Stimulated activated CD4-positive, alpha-beta T cell treated with anti-CD3 and anti-CD28 coated beads, Interleukin-1b, Interleukin-23, amount 100 ng/mL, for 48 hours (primary cell): Measurements from ENCODE around the gene RNU6-9.
"Not testable (repeated sequence)": the region's sequence is repeated elsewhere in the genome, so short reads cannot be mapped to it uniquely, and the experiment has no call there.

Experiments used
- DNase-seq: peaks from one replicate; pipeline ENCODE4 v3.0.0-alpha.2; 2020

The RNU6-9 gene

DNA sequence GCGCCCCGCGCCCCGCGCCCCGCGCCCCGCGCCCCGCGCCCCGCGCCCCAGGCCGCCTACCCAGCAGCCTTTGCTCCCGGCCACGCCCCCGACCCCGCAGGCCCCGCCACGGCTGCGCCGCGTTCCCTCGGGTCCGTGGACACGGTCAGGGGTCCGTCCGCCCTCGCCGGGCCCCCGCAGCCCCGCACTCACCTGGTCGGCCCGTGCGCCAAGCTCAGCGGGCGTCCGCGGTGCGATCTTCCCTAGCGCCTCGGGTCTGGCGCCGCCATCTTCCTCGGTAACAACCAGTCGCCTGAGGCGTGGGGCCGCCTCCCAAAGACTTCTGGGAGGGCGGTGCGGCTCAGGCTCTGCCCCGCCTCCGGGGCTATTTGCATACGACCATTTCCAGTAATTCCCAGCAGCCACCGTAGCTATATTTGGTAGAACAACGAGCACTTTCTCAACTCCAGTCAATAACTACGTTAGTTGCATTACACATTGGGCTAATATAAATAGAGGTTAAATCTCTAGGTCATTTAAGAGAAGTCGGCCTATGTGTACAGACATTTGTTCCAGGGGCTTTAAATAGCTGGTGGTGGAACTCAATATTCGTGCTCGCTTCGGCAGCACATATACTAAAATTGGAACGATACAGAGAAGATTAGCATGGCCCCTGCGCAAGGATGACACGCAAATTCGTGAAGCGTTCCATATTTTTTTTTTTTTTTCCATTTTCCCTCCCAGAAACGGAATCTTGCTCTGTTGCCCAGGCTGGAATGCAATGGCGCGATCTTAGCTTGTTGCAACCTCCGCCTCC is at the start of gene RNU6-9, which contains the start of gene MED16:
RNU6-9 (plus strand) TSS at position 591 of the 796 bp plus-strand sequence.
MED16 (minus strand) TSS at position 294 of the 796 bp plus-strand sequence. CDS start 2,056 bp downstream, outside the sequence.
- peak; percentile 91 for DNase-seq

DNA sequence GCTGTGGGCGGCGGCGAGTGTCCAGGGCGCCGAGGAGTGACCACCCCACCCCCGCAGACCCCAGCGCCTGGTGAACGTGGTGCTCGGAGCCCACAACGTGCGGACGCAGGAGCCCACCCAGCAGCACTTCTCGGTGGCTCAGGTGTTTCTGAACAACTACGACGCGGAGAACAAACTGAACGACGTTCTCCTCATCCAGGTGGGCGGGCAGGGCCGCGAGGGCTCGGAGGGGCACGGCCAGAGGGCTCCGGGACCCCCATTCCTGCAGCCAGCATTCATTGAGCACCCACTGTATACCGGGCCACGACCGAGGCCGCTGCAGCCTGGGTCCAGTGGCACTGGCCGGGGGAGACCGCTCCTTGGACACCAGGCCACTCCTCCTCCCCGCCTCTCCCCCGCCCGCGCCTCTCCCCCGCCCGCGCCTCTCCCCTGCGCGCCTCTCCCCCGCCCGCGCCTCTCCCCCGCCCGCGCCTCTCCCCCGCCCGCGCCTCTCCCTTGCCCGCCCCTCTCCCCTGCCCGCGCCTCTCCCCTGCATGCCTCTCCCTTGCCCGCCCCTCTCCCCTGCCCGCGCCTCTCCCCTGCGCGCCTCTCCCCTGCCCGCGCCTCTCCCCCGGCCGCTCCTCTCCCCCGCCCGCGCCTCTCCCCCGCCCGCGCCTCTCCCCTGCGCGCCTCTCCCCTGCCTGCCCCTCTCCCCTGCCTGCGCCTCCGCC is 49.3 kb upstream of the RNU6-9 start:
- DNase-seq: no peak

DNA sequence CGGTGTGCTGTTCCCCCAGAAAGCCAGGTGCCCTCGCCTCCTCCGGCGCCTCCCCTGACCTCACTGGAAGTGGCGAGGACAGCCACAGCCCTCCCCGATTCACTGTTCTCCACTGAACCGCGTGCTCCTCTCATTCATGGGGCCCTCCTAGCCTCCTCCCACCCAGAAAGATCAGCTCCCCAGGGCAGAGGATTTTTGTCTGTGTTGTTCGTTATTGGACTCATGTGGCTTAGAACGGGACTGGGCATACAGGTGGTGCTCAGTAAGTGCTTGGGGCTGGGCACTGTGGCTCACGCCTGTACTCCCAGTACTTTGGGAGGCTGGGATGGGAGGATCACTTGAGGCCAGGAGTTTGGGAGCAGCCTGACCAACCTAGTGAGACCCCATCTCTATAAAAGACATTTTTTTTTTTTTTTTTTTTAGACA is 48.7 kb upstream of the RNU6-9 start:
- DNase-seq: no peak

DNA sequence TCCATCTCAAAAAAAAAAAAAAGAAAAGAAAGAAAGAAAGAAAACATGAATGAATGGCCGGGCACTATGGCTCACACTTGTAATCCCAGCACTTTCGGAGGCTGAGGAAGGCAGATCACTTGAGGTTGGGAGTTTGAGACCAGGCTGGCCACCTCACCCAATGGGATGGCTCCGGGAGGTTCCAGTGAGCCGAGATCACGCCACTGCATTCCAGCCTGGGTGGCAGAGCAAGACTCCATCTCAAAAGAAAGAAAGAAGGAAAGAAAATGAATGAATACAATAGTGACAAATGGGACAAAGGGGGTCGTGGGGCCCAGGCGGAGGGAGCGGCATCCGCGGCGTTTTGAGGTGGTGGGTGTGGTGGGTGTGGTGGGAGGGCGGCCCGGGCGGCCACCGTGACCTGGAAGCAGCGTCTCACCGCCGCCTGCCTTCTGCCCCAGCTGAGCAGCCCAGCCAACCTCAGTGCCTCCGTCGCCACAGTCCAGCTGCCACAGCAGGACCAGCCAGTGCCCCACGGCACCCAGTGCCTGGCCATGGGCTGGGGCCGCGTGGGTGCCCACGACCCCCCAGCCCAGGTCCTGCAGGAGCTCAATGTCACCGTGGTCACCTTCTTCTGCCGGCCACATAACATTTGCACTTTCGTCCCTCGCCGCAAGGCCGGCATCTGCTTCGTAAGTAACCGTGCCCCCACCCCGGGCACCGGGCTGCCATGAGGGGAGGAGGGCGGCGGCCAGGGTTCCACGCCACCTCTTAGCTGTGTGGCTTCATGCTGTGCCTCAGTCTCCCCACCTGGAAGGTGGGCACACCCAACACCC is 47.4 kb upstream of the RNU6-9 start:
- DNase-seq: no peak

DNA sequence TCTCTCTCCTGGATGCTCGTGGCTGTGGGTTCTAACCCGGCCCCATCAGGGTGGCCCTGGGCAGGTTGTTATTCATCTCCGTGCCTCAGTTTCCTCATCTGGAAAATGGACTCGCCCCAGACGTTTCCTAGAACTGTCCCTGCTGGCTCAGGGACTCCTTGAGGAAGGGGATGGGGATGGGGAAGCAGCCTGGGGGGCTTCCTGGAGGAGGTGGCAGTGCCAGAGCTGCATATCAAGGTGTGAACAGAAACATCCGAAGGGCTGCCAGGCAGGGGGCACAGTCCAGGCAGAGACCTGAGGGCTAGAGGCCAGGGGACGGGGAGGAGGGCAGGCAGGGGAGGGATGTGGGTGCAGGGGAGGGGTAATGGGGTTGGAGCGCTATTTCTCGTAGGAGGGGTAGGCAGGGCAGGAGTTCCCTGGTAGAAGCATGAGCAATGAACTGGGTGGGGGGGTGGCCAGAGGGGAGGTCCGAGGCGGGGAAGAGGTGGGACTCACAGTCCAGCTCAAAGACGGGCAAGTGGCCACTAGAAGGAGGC is 44.8 kb upstream of the RNU6-9 start:
- no peak for DNase-seq

DNA sequence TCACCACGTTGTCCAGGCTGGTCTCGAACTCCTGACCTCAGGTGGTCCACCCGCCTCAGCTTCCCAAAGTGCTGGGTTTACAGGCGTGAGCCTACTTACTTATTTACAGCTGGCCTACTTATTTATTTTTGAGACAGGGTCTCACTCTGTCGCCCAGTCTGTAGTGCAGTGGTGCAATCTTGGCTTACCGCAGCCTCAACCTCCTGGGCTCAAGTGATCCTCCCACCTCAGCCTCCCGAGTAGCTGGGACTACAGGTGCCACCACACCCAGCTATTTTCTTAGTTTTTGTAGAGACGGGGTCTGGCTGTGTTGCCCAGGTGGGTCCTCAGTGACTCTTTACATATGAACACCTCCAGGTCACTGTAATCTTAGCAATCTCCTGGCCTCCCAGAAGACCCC is 44.1 kb upstream of the RNU6-9 start:
- DNase-seq: not testable (repeated sequence)

DNA sequence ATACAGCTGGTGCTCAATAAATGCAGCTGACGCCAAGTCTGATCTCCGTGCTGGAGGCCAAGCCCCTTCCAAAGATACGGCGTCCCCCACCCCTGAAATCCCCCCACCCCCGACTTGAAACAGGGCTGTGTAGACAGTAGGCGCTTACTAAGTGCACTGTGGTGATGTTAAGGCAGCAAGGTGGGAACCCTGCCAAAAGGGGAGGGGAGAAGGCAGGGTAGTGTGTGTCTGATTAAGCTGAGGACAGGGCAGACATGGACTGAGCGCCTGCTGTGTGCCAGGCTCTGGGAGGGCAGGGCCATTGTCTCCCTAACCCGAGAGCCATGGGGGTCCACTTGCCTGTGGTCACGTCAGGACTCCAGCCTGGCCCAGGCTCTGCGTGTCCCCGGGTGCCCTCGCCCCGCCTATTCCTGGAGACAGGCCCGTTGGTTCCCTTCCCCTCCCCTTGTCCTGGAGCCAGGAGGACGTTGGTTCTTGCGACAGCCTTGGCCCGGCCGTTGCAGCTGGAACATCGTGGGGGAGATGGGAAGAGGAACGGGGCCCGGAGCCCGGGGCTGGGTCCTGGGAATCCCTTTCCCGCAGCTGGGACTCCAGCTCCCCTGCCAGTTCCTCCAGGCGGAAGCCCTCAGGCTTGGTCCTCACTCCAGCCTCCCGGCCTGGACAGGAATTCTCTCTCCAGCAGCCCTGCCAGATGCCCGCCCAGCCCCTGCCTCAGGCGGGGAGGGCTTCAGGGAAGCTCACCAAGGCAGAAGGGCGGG is 42.9 kb upstream of the RNU6-9 start:
- DNase-seq: no peak

DNA sequence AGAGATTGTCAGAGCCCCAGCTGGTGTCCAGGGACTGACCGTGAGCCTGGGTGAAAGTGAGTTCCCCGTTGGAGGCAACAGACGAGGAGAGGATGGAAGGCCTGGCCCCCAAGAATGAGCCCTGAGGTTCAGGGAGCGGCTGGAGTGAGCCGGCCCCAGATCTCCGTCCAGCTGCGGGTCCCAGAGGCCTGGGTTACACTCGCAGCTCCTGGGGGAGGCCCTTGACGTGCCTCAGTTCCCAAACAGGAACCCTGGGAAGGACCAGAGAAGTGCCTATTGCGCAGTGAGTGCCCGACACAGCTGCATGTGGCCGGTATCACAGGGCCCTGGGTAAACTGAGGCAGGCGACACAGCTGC is 42.3 kb upstream of the RNU6-9 start:
- no peak for DNase-seq

DNA sequence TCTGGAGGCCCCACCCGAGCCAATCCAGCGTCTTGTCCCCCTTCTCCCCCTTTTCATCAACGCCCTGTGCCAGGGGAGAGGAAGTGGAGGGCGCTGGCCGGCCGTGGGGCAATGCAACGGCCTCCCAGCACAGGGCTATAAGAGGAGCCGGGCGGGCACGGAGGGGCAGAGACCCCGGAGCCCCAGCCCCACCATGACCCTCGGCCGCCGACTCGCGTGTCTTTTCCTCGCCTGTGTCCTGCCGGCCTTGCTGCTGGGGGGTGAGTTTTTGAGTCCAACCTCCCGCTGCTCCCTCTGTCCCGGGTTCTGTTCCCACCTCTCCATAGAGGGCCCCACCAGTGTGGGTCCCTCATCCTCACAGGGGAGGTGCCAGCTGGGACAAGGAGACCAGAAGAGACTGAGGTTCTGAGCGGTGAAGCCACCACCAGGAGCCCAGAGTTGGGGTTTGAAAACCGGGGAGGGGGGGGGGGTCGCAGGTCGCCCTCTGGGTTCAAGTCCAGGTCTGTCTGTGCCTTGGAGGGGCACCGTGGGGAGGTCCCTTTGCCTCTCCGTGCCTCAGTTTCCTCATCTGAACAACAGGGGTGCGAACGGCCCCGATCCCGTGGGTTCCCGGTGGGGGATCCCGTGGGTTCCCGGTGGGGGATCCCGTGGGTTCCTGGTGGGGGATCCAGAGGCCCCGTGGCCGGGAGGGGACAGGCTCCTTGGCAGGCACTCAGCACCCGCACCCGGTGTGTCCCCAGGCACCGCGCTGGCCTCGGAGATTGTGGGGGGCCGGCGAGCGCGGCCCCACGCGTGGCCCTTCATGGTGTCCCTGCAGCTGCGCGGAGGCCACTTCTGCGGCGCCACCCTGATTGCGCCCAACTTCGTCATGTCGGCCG is 40.9 kb upstream of the RNU6-9 start, which contains the start of gene ELANE:
ELANE (plus strand) TSS at position 168 of the 878 bp plus-strand sequence; CDS start at position 194, 26 bp downstream.
- no peak for DNase-seq

DNA sequence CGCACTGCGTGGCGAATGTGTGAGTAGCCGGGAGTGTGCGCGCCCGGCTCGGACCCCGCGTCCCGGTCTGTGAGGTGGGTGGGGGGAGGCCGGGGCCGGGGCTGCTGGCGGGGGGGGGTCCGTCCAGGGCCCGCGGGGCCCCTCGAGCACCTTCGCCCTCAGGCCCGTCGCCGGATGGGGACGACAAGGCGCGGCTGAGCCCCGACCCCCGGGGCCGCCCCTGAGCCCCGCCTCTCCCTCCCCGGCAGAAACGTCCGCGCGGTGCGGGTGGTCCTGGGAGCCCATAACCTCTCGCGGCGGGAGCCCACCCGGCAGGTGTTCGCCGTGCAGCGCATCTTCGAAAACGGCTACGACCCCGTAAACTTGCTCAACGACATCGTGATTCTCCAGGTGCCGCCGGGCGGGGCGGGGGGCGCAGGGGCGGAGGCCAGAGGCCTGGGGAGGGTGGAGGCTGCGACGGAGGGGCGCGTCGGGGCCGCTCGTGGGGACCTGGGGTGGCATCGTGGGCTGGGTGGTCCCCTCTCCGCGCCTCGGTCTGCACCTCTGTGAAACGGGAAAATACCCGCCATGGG is 40.2 kb upstream of the RNU6-9 start:
- DNase-seq: no peak

DNA sequence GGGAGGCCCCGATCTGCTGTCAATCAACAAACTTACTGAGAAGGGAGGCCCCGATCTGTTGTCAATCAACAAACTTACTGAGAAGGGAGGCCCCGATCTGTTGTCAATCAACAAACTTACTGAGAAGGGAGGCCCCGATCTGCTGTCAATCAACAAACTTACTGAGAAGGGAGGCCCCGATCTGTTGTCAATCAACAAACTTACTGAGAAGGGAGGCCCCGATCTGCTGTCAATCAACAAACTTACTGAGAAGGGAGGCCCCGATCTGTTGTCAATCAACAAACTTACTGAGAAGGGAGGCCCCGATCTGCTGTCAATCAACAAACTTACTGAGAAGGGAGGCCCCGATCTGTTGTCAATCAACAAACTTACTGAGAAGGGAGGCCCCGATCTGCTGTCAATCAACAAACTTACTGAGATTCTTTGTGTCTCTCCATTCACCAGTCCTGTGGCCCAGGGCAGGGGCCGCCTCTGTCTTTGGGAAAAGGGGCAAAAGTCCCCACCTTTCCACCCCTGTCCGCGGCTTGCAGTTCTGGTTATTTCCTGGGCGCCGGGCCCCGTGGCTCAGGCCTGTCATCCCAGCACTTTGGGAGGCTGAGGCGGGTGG is 39.6 kb upstream of the RNU6-9 start:
- not testable (repeated sequence) for DNase-seq

DNA sequence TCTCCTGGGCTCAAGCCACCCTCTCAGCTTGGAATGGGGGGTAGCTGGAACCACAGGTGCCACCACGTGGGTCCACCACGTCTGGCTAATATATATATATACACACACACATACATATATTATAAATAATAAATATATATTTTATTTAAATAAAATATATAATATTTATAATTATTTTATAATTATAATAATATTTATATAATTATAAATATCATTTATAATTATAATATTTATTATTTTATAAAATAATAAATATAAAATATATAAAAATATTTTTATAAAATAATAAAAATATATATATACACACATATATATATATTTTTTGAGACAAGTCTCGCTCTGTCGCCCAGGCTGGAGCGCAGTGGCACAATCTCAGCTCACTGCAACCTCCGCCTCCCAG is 38.7 kb upstream of the RNU6-9 start:
- no peak for DNase-seq

DNA sequence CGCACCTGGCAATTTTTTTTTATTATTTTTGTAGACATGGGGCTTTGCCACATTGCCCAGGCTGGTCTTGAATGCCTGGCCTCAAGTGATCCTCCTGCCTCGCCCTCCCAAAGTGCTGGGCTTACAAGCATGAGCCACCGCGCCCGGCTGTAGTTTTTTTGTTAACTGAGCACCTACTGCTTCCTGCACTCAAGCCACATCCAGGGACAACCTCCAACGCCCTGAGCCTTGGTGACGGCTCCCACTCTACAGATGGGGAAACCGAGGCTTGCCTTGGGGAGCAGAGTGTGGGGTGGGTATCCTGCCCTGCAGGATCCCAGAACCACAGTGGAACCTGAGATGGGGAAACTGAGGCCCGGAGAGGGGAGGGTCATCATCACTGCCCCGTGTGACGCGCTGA is 38.1 kb upstream of the RNU6-9 start:
- no peak for DNase-seq

DNA sequence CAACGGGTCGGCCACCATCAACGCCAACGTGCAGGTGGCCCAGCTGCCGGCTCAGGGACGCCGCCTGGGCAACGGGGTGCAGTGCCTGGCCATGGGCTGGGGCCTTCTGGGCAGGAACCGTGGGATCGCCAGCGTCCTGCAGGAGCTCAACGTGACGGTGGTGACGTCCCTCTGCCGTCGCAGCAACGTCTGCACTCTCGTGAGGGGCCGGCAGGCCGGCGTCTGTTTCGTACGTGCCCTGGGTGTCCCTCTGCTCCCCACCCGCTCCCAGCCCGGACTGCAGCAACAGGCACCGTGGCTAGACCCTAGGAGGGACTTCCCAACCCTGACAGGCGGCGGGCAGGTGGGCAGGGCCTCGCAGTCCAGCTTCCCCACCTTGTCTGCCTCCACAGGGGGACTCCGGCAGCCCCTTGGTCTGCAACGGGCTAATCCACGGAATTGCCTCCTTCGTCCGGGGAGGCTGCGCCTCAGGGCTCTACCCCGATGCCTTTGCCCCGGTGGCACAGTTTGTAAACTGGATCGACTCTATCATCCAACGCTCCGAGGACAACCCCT is 37.6 kb upstream of the RNU6-9 start:
- no peak for DNase-seq

DNA sequence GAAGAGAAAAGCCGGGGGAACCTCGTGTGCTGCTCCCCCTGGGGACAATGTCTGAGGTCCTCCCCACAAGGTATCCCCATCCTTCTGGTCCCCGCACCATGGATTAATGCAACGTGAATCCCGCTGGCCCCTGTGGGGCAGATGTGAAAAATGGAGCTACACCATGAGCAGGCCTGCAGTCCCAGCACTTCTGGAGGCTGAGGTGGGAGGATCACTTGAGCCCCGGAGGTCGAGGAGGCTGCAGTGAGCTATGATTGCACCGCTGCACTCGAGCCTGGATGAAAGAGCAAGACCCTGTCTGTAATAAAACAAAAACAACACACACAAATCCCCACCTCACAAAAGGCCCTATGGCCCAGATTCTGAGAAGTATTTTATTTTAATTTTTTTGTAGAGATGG is 35.0 kb upstream of the RNU6-9 start:
- DNase-seq: no peak

DNA sequence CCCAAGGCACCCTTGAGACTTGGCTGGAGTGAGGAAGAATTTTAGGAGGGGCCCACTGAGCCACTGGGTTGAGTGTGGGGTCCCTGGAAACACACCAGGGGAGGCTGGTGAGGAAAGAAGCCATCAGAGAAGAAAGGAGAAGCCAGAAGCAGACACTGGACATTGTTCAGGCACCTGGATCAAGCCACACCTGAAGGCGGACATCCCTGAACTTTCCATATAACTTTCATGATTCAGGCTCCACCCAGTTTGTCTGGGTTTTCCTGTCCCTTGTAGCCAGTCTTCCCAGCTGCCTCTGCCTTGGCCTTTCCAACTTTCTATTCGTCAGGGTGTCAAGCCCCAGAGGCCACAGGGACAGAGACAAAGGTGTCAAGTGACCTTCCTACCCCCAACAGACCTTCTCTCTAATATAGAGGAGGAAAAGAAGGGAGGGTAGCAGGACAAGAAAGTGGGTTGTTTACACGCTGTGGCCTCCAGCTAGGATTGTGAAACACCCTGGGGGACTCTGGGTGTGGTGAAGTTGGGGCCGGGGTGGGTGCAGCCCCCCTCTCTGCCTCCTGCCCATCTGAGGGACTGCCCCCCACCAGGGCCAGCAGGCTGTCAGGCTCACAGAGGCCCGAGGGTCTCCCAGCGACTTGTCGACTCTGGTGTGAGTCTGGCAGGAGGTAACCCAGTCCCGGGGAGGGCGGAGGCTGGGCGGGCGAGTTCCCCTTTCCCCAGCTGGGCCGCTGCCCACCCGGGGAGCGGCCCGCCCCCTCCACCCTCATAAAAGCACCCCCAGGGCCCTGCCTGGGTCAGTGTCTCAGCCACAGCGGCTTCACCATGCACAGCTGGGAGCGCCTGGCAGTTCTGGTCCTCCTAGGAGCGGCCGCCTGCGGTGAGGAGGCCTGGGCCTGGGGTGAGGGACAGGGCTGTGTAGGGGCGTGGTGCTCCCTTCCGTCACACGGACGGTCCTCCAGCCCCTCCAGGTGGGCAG is 34.1 kb upstream of the RNU6-9 start, which contains the start of gene CFD:
CFD (plus strand) TSS at position 797 of the 976 bp plus-strand sequence; CDS start at position 823, 26 bp downstream.
- no peak for DNase-seq

DNA sequence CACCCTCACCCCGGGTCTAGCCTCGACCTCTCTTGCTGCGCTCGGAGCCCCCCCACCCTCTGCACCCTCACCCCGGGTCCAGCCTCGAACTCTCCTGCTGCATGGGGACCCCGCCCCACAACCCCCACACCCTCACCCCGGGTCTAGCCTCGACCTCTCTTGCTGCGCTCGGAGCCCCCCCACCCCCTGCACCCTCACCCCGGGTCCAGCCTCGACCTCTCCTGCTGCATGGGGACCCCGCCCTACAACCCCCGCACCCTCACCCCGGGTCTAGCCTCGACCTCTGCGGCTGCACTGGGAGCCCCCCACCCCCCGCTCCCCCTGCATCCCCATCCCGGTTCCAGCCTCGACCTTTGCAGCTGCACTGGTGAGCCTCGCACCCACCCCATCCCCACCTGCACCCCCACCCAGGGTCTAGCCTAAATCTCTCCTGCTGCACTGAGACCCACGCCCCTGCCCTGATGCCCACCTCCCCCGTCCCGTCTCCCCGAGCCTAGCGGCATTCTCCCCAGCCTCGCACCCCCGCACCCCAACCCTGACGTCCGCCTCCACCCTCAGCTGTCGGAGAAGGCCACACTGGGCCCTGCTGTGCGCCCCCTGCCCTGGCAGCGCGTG is 32.0 kb upstream of the RNU6-9 start:
- no peak for DNase-seq
